Measurements from ENCODE around the gene MRM2.

DNA sequence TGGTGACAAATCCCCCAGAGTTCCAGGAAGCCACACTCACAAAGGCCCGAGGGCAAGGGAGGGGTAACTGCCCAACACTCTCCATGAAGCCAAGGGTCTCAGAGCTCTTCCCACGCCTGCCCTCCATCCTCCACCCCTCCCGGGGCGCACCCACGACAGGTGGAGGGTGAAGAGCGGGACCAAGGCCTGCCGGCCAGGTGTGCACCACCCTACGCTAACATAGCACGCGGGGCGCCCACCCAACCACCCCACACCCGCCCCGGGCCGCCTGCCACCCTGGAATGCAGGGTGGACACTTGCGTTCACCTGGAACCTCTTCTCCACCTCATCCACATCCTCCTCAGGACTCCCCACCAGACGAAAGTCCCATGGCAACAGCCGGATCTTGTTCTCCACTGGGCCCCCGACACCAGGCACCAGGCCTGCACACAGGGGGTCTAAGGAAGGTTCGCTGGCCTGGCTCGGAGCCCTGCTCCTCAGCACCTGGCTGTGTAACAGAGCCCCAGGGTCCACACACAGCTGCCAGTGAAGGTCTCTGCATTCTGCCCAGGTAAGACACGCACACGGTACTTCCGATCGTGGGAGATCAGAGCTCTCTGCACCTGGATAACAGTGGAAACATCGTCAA, 41.9 kb downstream of the MRM2 start:
- TF ChIP-seq, protein P1, sequence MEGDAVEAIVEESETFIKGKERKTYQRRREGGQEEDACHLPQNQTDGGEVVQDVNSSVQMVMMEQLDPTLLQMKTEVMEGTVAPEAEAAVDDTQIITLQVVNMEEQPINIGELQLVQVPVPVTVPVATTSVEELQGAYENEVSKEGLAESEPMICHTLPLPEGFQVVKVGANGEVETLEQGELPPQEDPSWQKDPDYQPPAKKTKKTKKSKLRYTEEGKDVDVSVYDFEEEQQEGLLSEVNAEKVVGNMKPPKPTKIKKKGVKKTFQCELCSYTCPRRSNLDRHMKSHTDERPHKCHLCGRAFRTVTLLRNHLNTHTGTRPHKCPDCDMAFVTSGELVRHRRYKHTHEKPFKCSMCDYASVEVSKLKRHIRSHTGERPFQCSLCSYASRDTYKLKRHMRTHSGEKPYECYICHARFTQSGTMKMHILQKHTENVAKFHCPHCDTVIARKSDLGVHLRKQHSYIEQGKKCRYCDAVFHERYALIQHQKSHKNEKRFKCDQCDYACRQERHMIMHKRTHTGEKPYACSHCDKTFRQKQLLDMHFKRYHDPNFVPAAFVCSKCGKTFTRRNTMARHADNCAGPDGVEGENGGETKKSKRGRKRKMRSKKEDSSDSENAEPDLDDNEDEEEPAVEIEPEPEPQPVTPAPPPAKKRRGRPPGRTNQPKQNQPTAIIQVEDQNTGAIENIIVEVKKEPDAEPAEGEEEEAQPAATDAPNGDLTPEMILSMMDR (IDR thresholded peaks at IDR 0.05) = no peak
- TF ChIP-seq, protein P2, sequence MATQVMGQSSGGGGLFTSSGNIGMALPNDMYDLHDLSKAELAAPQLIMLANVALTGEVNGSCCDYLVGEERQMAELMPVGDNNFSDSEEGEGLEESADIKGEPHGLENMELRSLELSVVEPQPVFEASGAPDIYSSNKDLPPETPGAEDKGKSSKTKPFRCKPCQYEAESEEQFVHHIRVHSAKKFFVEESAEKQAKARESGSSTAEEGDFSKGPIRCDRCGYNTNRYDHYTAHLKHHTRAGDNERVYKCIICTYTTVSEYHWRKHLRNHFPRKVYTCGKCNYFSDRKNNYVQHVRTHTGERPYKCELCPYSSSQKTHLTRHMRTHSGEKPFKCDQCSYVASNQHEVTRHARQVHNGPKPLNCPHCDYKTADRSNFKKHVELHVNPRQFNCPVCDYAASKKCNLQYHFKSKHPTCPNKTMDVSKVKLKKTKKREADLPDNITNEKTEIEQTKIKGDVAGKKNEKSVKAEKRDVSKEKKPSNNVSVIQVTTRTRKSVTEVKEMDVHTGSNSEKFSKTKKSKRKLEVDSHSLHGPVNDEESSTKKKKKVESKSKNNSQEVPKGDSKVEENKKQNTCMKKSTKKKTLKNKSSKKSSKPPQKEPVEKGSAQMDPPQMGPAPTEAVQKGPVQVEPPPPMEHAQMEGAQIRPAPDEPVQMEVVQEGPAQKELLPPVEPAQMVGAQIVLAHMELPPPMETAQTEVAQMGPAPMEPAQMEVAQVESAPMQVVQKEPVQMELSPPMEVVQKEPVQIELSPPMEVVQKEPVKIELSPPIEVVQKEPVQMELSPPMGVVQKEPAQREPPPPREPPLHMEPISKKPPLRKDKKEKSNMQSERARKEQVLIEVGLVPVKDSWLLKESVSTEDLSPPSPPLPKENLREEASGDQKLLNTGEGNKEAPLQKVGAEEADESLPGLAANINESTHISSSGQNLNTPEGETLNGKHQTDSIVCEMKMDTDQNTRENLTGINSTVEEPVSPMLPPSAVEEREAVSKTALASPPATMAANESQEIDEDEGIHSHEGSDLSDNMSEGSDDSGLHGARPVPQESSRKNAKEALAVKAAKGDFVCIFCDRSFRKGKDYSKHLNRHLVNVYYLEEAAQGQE (IDR thresholded peaks at IDR 0.05; ENCODE audit: insufficient read depth in 1 of 2, low read depth in 2 of 2, low read length in 1 of 2) = no peak
- TF ChIP-seq TCF7L2 (IDR thresholded peaks at IDR 0.05; ENCODE audit: low read depth, low read length) = no peak
- TF ChIP-seq POLR2AphosphoS5 (IDR thresholded peaks at IDR 0.05; ENCODE audit: low read depth, low read length) = no peak
